SIG-M5 treated with dmso at 0.1 percent for 504 hours (cell line): ENCODE measurements around the gene PLA2G4E.

Source experiments
- DNase-seq: peaks from one replicate; lab custom pipeline; 2025; ENCODE audit not compliant: unreplicated experiment; lab: John Stamatoyannopoulos, UW

The PLA2G4E gene

GRCh38 chr15:42053010-42053409 is 32.2 kb upstream of the PLA2G4E start:
- DNase-seq = no peak

- no peak for DNase-seq
Measured at GRCh38 chr15:42050484-42051255, 29.8 kb upstream of the PLA2G4E start.

DNA sequence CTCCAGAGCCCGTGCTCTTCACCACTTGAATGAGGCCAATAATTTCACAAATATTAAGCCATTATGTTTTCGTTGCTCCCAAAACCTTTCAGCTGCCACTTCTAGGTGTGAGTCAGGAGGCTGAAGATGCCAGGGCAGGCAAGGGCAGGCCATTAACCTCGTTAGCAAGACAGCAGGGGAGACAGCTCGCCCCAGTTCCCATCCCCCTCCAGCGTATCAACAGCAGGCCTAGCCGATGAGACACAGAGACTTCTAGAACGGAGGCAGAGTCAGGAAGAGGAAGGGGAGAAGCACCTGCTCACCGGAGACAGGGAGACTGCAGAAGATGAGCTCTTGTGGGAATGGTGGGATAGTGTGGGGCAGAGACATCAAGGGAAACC is 28.0 kb upstream of the PLA2G4E start:
- no peak for DNase-seq

- no peak for DNase-seq
Measured at GRCh38 chr15:42048080-42048820, 27.4 kb upstream of the PLA2G4E start.

DNA sequence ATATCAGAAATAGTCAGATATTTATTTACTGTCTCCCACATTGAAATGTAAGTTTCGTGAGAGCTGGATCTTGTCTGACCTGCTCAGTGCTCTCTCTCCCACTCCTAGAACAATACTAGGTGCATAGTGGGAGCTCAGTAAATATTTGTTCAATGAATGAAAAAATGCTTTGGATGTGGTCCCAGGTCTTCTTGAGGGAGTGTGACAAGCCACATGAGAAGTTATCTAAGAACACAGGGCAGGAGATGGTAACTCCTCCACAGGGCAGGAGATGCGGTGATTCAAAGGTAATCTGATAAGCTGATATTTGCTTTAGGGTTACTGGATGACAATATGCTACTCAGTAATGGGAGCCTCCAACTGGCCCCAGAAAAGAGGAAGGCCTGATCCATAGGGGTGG is 25.8 kb upstream of the PLA2G4E start:
- DNase-seq = no peak

DNA sequence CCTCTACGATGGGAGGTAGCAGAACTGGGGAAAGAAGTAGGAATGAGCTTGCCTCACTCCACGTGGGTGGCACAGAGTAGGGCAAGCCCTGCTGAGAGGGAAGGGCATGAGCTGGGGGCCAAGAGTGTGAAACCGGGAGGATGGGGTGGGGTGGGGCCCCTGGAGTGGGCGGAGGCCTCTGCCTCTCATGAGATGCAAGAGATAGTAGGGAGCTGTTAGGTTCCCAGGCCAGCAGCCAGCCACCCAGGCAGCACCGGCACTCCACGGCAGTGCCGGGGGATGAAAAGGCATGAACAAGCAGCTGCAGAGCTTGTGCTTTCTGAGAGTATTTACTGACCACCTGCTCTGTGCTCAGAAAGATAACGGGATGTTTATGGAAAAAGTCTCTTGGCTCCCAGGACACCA is 24.4 kb upstream of the PLA2G4E start:
- DNase-seq = no peak

DNA sequence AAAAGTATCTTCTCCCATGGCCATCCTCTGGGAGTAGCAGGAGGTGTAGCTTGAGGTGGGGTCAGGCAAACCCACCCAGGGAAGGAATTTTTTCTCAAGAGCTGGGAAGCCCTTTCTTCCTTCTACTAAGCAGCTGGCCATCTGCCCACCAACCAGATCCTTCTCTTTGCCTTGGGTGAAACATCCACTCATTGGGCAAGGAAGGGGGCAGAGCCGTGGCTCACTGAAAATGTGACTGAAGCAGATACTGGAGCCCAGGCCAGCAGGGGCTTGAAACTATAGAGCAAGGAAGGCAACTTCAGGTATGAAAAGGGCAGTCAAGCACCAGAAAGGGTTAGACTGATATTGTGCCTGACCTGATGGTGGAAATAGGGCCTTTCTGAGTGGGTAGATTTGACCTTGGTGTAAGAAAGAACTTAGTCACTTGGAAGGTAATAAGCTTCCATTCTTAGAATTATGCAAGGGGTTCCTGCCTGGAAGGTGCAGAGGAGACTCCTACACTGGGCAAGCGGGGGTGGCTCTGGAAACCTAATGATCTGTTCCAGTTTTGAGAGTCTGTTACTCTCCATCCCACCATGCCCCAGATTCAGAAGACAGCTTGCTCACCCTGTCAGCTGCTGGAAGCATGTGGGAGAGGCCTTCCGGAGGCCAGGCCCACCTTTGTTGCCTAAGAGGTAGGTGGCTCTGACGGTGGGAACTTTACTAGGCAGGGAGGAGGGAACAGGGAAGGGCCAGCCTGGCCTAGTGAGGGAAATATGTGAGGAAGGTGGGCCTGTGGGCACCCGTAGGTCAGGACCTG is 22.0 kb upstream of the PLA2G4E start:
- no peak for DNase-seq

DNA sequence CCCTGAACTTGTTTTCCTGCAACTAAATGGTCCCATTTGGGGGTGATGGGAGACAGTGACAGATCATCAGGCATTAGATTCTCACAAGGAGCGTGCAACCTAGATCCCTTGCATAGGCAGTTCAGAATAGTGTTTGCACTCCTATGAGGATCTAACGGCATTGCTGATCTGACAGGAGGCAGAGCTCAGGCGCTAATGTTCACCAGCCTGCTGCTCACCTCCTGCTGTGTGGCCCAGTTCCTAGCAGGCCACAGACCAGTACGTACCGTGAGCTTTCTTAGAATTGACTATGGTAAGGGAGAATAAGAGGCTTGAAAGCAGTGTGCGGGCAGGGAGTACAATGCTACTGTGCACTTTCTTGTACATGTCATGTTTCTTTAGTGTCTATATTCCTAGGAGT is 17.6 kb upstream of the PLA2G4E start:
- DNase-seq = no peak

DNA sequence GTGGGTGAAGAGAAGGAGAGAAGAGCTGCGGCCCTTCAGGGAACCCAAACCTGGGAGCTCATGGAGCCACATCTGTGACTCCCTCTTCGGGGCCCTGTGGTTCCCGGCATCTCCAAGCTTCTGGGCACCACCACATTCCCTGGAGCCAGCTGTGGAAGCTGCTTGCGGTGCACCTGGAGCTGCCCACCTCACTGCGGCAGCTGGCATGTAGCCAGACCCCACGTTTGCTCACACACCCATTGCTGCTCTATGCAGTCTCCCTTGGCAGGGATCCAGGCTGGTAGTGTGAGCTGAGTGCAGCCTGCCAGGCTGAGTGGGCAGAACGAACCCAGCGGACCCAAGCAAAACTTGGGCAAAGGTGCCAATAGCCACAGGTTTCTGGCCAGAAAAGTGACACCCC is 16.8 kb upstream of the PLA2G4E start:
- DNase-seq = no peak

DNA sequence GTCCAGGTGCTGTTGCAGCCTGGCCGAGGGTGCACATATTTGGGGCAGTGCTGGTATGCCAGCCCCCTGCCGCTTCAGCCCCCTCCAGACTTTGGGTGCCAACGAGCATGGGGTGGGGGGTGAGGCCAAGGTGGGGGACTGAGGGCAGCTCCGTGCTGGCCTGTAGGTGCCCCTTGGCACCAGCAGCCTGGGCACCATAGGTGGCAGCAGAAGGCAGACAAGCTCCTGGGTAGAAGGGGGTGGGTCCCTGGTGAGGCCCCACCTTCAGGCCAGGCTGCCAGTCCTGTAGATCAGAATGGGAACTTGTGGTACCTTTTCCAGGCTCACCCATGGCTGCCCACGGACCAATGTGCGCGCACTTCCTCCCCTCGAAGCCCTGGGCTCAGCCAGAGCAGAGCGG is 16.1 kb upstream of the PLA2G4E start:
- DNase-seq = no peak

DNA sequence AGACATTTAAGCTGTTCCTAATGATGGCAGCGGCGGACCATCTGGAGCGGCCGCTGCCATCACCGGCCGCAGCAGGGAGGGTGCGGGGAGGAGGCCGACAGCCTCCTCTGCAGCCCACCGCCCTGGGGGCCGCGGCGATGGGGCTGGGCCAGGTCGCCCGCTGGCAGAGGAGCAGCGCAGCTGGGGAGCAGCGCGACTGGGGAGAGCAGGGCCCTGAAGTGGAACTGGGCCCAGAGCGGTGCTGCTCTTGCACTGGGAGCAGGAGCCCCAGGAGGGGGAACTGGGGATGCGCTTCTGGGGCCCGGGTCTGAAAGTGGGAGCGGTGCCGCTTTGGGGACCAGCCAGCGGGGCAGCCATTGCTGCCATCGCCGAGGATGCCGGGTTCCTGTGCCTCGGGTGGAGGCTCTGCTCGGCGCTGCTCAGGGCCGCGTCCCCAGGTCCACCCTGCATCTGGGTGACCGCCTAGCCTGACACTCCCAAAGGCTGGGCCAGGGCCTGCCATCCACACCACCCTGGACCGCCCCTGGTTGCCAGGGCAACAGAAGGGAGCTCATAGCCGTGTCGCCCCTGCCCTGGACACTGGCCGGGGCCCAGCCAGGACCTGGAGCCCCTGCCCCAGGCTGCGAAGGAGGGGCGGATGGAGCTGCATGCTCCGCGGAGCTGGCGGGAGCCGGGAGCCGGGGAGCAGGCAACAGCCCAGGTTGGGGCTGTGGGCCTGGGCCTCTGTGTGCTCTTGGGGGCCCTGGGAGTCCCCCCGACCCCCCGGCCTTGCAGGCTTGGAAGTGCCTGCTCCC is 15.5 kb upstream of the PLA2G4E start:
- DNase-seq = no peak

DNA sequence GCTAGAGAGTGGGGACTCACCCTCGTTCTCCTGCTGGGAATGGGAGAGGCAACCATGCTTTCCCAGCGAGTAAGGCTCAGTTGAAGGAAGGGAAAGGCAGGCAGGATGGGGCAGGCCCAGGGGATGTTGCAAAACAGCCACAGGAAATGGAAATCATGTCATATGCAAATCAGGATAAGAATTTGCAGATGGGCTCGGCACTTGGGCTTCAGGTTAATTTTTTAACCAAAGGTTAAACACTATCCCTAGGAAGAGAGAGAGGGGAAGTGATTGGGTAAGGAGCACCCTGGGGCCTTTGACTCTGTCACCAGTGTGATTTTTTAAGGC is 14.6 kb upstream of the PLA2G4E start:
- no peak for DNase-seq

- no peak for DNase-seq
Measured at GRCh38 chr15:42034628-42035434, 14.0 kb upstream of the PLA2G4E start.

DNA sequence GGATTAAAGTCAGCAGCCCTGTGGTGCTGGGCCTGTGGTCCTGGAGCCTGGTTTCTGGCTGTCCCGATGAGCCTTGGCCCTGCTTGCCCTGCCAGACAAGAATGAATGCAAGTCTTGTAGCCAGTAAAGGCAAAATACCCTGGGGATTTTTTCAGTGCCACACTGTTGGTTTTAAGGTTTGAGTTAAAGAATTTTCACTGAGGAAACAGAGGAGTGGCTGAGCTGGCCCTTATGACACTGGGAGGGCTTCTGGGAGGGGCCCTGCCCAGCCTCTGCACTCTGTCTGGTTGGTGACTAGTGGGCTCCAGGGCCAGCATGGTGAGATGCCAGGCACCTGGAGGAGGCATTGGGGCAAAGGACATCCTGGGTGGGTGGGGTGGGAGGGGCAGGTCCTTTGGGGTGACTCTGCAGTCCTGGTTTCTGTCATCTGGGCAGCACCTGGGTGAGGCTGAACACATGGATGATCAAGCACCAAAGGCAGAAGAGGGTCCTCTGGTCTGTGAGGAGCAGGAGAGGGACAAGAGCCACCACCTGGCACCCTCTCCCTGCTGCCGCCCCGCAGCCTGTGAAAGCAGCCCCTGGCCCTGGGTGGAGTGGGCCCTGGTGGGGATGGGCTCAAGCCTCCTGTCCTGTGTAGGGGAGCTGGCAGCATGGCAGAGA is 12.5 kb upstream of the PLA2G4E start:
- no peak for DNase-seq

- no peak for DNase-seq
Measured at GRCh38 chr15:42032376-42033213, 11.8 kb upstream of the PLA2G4E start.

GRCh38 chr15:42031198-42031915 is 10.5 kb upstream of the PLA2G4E start:
- DNase-seq = no peak

- DNase-seq = no peak
Measured at GRCh38 chr15:42027521-42027920, 6.7 kb upstream of the PLA2G4E start.

- no peak for DNase-seq
Measured at GRCh38 chr15:42024303-42024702, 3.5 kb upstream of the PLA2G4E start.
